IMR-90 (cell line): ENCODE data around the gene ZNF385B. TPM values are rescaled to one million over a fixed set of nuclear protein-coding genes. Genes with fewer than 3 reads are reported as not detected.

Source experiments
- ATAC-seq: fragments of 200-7000 bp; cut with Tn5 transposase; 2 replicates; pipeline ENCODE4 v1.9.1; 2020; ENCODE audit warnings: low read depth, mild to moderate bottlenecking, moderate library complexity
- BruUV-seq: library from RNA; stranded (reverse); fragments of 400-500 nt; replicated peaks from 2 replicates; lab custom pipeline; 2021; lab: Mats Ljungman, UMichigan
- CTCF ChIA-PET: fragments of 300-600 bp; formaldehyde crosslinking; extraction: SDS; loops from one replicate; lab custom pipeline; 2021; ENCODE audit warnings: antibody characterized with exemption; lab: Yijun Ruan, JAX
- POLR2A ChIA-PET: fragments of 300-600 bp; sonication (Branson Sonifier 250); formaldehyde crosslinking; loops from one replicate; lab custom pipeline; 2022; ENCODE audit warnings: antibody characterized with exemption; ENCODE audit not compliant: unreplicated experiment; lab: Charles Lee
- DNase-seq: peaks from one replicate; pipeline ENCODE4 v3.0.0; 2013
- H2AFZ ChIP-seq: replicated peaks from 2 replicates; pipeline ENCODE3; 2013; ENCODE audit warnings: low read length, mild to moderate bottlenecking; ENCODE audit not compliant: poor library complexity
- H2AK5ac ChIP-seq: 2 replicates; pipeline ENCODE4 v1.6.1; 2013; ENCODE audit warnings: low read depth, low read length, inconsistent platforms
- H2AK9ac ChIP-seq: replicated peaks from 2 replicates; pipeline ENCODE3; 2013; ENCODE audit warnings: mild to moderate bottlenecking, low read depth, low read length, moderate library complexity; ENCODE audit not compliant: poor library complexity
- H2BK120ac ChIP-seq: 2 replicates; pipeline ENCODE4 v1.6.1; 2013; ENCODE audit warnings: low read depth, low read length, inconsistent platforms
- H2BK15ac ChIP-seq: 3 replicates; pipeline ENCODE4 v1.6.1; 2013; ENCODE audit warnings: low read depth, low read length, inconsistent platforms
- H2BK20ac ChIP-seq: 2 replicates; pipeline ENCODE4 v1.6.1; 2013; ENCODE audit warnings: low read depth, mild to moderate bottlenecking, inconsistent platforms, low read length, moderate library complexity
- H2BK5ac ChIP-seq: 2 replicates; pipeline ENCODE4 v1.6.1; 2013; ENCODE audit warnings: mild to moderate bottlenecking, low read depth, low read length, inconsistent platforms; ENCODE audit not compliant: poor library complexity, severe bottlenecking
- H3K14ac ChIP-seq: replicated peaks from 2 replicates; pipeline ENCODE4 v1.6.1; 2013; ENCODE audit warnings: low read depth, low read length, inconsistent platforms
- H3K18ac ChIP-seq: 2 replicates; pipeline ENCODE4 v1.6.1; 2013; ENCODE audit warnings: low read depth, low read length, control low read depth
- H3K23ac ChIP-seq: 2 replicates; pipeline ENCODE4 v1.6.1; 2013; ENCODE audit warnings: low read depth, low read length, inconsistent platforms
- H3K27ac ChIP-seq: 2 replicates; pipeline ENCODE4 v1.5.1; 2013; ENCODE audit warnings: mild to moderate bottlenecking, control low read depth, low read length; ENCODE audit not compliant: insufficient read depth
- H3K27me3 ChIP-seq: 2 replicates; pipeline ENCODE4 v1.6.1; 2013; ENCODE audit warnings: low read length; ENCODE audit not compliant: control insufficient read depth, insufficient read depth
- H3K36me3 ChIP-seq: 2 replicates; pipeline ENCODE4 v1.6.1; 2013; ENCODE audit warnings: low read length, mixed read lengths; ENCODE audit not compliant: control insufficient read depth, insufficient read depth
- H3K4ac ChIP-seq: 2 replicates; pipeline ENCODE4 v1.6.1; 2013; ENCODE audit warnings: low read depth, low read length, inconsistent platforms
- H3K4me1 ChIP-seq: 2 replicates; pipeline ENCODE4 v1.6.1; 2013; ENCODE audit warnings: low read length, mixed read lengths; ENCODE audit not compliant: control insufficient read depth, insufficient read depth
- H3K4me2 ChIP-seq: 2 replicates; pipeline ENCODE4 v1.6.1; 2013; ENCODE audit warnings: low read depth, mild to moderate bottlenecking, control low read depth, low read length, moderate library complexity
- H3K4me3 ChIP-seq: 2 replicates; pipeline ENCODE4 v1.5.1; 2013; ENCODE audit warnings: low read depth, mild to moderate bottlenecking, control low read depth, low read length, moderate library complexity; ENCODE audit not compliant: insufficient read depth
- H3K56ac ChIP-seq: 2 replicates; pipeline ENCODE4 v1.6.1; 2013; ENCODE audit warnings: low read length, inconsistent platforms; ENCODE audit not compliant: insufficient read depth; ENCODE audit errors: extremely low read depth
- H3K79me1 ChIP-seq, 2 experiments: 2 replicates each; pipeline ENCODE4 v1.6.1; 2013; ENCODE audit warnings: low read length in 2 of 2, inconsistent platforms in 1 of 2, low read depth in 1 of 2
- H3K9ac ChIP-seq: 2 replicates; pipeline ENCODE4 v1.6.1; 2013; ENCODE audit warnings: low read depth, low read length, control low read depth
- H3K9me1 ChIP-seq: 2 replicates; pipeline ENCODE4 v1.6.1; 2013; ENCODE audit warnings: low read length, inconsistent platforms; ENCODE audit not compliant: insufficient read depth
- H3K9me3 ChIP-seq: 2 replicates; pipeline ENCODE4 v1.6.1; 2013; ENCODE audit warnings: low read length; ENCODE audit not compliant: control insufficient read depth, insufficient read depth
- H4K20me1 ChIP-seq: 2 replicates; pipeline ENCODE4 v1.6.1; 2013; ENCODE audit warnings: low read length, inconsistent platforms; ENCODE audit not compliant: insufficient read depth
- H4K5ac ChIP-seq: 2 replicates; pipeline ENCODE4 v1.6.1; 2013; ENCODE audit warnings: mild to moderate bottlenecking, low read depth, low read length, control low read depth
- H4K8ac ChIP-seq, 2 experiments: 2 replicates each; pipeline ENCODE4 v1.6.1; 2013; ENCODE audit warnings: low read depth in 2 of 2, low read length in 2 of 2, control low read depth in 1 of 2, inconsistent platforms in 1 of 2
- H4K91ac ChIP-seq: 2 replicates; pipeline ENCODE4 v1.6.1; 2013; ENCODE audit warnings: low read depth, low read length, inconsistent platforms; ENCODE audit not compliant: insufficient read depth
- MAFK ChIP-seq: IDR thresholded peaks from 2 replicates; pipeline ENCODE4 v1.6.1; 2012; ENCODE audit warnings: low read depth, low read length, improper control_type of control experiment
- RAD21 ChIP-seq: IDR thresholded peaks from 2 replicates; pipeline ENCODE4 v1.6.1; 2012; ENCODE audit warnings: low read length, improper control_type of control experiment
- WGBS, 2 experiments: methylation state at CpG; one replicate each; pipeline versions ENCODE4 v1.1.5 to v1.1.7; 2013; ENCODE audit warnings: missing lambda C conversion rate in 2 of 2; ENCODE audit not compliant: insufficient read length in 1 of 2; ENCODE audit errors: extremely low coverage in 2 of 2; 5-methylcytosine and 5-hydroxymethylcytosine counted together
- dilution Hi-C: fragments of 300-500 bp; cut with HindIII; formaldehyde crosslinking; loops from one replicate; pipeline ENCODE4 v1.14.3; 2018; ENCODE audit warnings: low sequenced_read_pairs; ENCODE audit not compliant: unreplicated experiment
- in situ Hi-C: fragments of 300-500 bp; cut with MboI; formaldehyde crosslinking; loops from 3 replicates; pipeline ENCODE4 v1.14.3; 2019; ENCODE audit warnings: low sequenced_read_pairs, inconsistent platforms, mixed read lengths
- intact Hi-C: fragments of 100-400 bp; cut with micrococcal nuclease; formaldehyde crosslinking; loops from 2 replicates; pipeline ENCODE4 v1.10.0; 2022
- polyA plus RNA-seq, 3 experiments: library from polyadenylated mRNA; depleted of rRNA; stranded (reverse); fragments of >200 nt; gene quantifications; 2 replicates each; pipeline ENCODE4 v1.2.3, GENCODE V29; 2012; ENCODE audit warnings: low replicate concordance in 1 of 3
- total RNA-seq: library from RNA; depleted of rRNA; stranded (reverse); fragments of >200 nt; gene quantifications from 2 replicates; pipeline ENCODE4 v1.2.3, GENCODE V29; 2012
- TF ChIP-seq, protein P1 (sequence below): conservative IDR thresholded peaks from 2 replicates; pipeline ENCODE4 v1.5.1; 2012; ENCODE audit warnings: mild to moderate bottlenecking, low read depth, low read length, improper control_type of control experiment

ZNF385B gene
- total and polyA plus RNA-seq, 2 of the 4 experiments (the other 2 are of a cell fraction): not detected

DNA sequence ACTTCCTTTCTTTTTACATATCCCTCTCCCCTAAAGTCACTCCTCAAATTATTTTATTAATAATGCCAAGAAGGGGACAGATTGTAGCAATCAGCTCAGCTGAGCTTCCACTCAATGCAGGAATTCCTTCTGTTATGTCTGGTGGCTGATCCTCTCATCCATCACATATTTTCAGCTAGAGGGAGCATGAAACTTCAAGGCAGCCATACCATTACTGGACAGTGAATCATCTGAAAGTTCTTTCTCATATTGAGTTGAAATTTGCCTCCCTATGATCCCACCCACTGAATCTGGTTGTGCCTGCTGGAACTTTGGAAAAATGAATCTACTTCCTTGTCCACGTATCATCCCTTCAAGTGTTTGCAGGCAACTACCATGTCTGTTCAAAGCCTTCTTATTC, 11.2 kb downstream of the ZNF385B start:
- Histone ChIP-seq H3K4me3 (no peak overlapping the region), H3K4ac (no peak overlapping the region), H3K9me1 (no peaks in the 10 kb centered on the region), H2BK20ac (no peak overlapping the region), H2BK15ac (no peak overlapping the region), H4K8ac (no peak overlapping the region), H3K4me2 (no peak overlapping the region), H4K91ac (no peak overlapping the region), H3K23ac (no peak overlapping the region), H3K56ac (no peak overlapping the region), H3K14ac (no peak overlapping the region), H2AFZ (no peak overlapping the region), H2AK9ac (no peak overlapping the region), H3K9ac (no peak overlapping the region), H3K79me1 (no peaks in the 10 kb centered on the region), H3K9me3 (no peaks in the 10 kb centered on the region), H3K36me3 (no peaks in the 10 kb centered on the region), H4K20me1 (no peaks in the 10 kb centered on the region), H2AK5ac (no peak overlapping the region), H3K27me3 (0 out of 2 replicates have a peak, but pooled peaks cover 2% of the 10 kb centered on the region), H2BK5ac (no peak overlapping the region), H4K5ac (no peak overlapping the region), H3K18ac (no peak overlapping the region), H3K27ac (no peak overlapping the region), H2BK120ac (no peak overlapping the region), H3K4me1 (no peaks in the 10 kb centered on the region)
- BruUV-seq: no TSS peak
- peak; percentile 83 for ATAC-seq
- intact Hi-C loops (no loop called here), in situ Hi-C loops (no loop called here), dilution Hi-C loops (no loop called here)
- TF ChIP-seq, protein P1, sequence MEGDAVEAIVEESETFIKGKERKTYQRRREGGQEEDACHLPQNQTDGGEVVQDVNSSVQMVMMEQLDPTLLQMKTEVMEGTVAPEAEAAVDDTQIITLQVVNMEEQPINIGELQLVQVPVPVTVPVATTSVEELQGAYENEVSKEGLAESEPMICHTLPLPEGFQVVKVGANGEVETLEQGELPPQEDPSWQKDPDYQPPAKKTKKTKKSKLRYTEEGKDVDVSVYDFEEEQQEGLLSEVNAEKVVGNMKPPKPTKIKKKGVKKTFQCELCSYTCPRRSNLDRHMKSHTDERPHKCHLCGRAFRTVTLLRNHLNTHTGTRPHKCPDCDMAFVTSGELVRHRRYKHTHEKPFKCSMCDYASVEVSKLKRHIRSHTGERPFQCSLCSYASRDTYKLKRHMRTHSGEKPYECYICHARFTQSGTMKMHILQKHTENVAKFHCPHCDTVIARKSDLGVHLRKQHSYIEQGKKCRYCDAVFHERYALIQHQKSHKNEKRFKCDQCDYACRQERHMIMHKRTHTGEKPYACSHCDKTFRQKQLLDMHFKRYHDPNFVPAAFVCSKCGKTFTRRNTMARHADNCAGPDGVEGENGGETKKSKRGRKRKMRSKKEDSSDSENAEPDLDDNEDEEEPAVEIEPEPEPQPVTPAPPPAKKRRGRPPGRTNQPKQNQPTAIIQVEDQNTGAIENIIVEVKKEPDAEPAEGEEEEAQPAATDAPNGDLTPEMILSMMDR: peak; percentile 55
- TF ChIP-seq RAD21: peak; percentile 22; the same call in 1 of the 2 replicates
- TF ChIP-seq MAFK: no peak
- ChIA-PET POLR2A (no interaction called here), CTCF (interaction anchor here (0.8 kb wide), 1 partner anchor 218 kb away, joined by 3 read pairs; no protein-coding TSS in a partner anchor)
- WGBS, 2 experiments: 100% methylated on average over 1 of the region's 1 CpG; no CpG with 5 or more reads in 1 of the 2 experiments
- DNase-seq: peak; percentile 50
